OCI-LY7 (cell line): ENCODE measurements around the gene DPYD. TPM values are rescaled to one million over a fixed set of nuclear protein-coding genes. Genes with fewer than 3 reads are reported as not detected.

Experiments used
- BruUV-seq: library from RNA; stranded (reverse); fragments of 400-500 nt; replicated peaks from 2 replicates; lab custom pipeline; 2021; lab: Mats Ljungman, UMichigan
- CTCF ChIA-PET: fragments of 300-600 bp; sonication (Branson Sonifier 250); formaldehyde crosslinking; loops from one replicate; lab custom pipeline; 2022; ENCODE audit warnings: antibody characterized with exemption; ENCODE audit not compliant: unreplicated experiment; lab: Charles Lee
- POLR2A ChIA-PET: fragments of 300-600 bp; sonication (Branson Sonifier 250); formaldehyde crosslinking; loops from one replicate; lab custom pipeline; 2022; ENCODE audit warnings: antibody characterized with exemption; lab: Charles Lee
- DNase-seq: peaks from one replicate; pipeline ENCODE4 v3.0.0-alpha.2; 2015; ENCODE audit warnings: low spot score
- H2AFZ ChIP-seq: fragments of 200-600 bp; sonication (generic), shearing (Covaris generic); 2 replicates; pipeline ENCODE4 v1.6.1; 2014; ENCODE audit warnings: mild to moderate bottlenecking, antibody characterized with exemption, low read length, moderate library complexity
- H3K27ac ChIP-seq: fragments of 200-600 bp; sonication (generic); 2 replicates; pipeline ENCODE4 v1.5.1; 2014; ENCODE audit warnings: mixed run types, low read depth, mild to moderate bottlenecking, moderate library complexity, low read length, inconsistent platforms; ENCODE audit not compliant: poor library complexity, severe bottlenecking
- H3K36me3 ChIP-seq: fragments of 200-600 bp; sonication (generic); 2 replicates; pipeline ENCODE4 v1.6.1; 2014; ENCODE audit warnings: mild to moderate bottlenecking, antibody characterized with exemption, low read length, moderate library complexity, mixed read lengths; ENCODE audit not compliant: insufficient read depth
- H3K4me1 ChIP-seq: fragments of 200-600 bp; sonication (generic); 2 replicates; pipeline ENCODE4 v1.5.1; 2014; ENCODE audit warnings: mild to moderate bottlenecking, low read length; ENCODE audit not compliant: insufficient read depth, poor library complexity, severe bottlenecking
- H3K4me2 ChIP-seq: fragments of 200-600 bp; sonication (generic); 2 replicates; pipeline ENCODE4 v1.6.1; 2014; ENCODE audit warnings: mild to moderate bottlenecking, low read length
- H3K4me3 ChIP-seq: fragments of 200-600 bp; sonication (generic); 2 replicates; pipeline ENCODE4 v1.5.1; 2014; ENCODE audit warnings: mild to moderate bottlenecking, low read depth, low read length; ENCODE audit not compliant: poor library complexity, severe bottlenecking
- H3K79me2 ChIP-seq: fragments of 200-600 bp; sonication (generic); 2 replicates; pipeline ENCODE4 v1.6.1; 2016; ENCODE audit warnings: low read depth, mild to moderate bottlenecking, low read length, moderate library complexity, mixed read lengths; ENCODE audit not compliant: insufficient read depth
- H3K9me2 ChIP-seq: fragments of 200-600 bp; sonication (generic); 2 replicates; pipeline ENCODE4 v1.6.1; 2016; ENCODE audit warnings: mild to moderate bottlenecking, low read length, mixed read lengths; ENCODE audit not compliant: insufficient read depth
- H3K9me3 ChIP-seq: fragments of 200-600 bp; sonication (generic); 2 replicates; pipeline ENCODE4 v1.6.1; 2014; ENCODE audit warnings: mild to moderate bottlenecking, mixed run types, low read length, mixed read lengths
- H4K20me1 ChIP-seq: fragments of 200-600 bp; sonication (generic); 2 replicates; pipeline ENCODE4 v1.6.1; 2014; ENCODE audit warnings: mild to moderate bottlenecking, antibody characterized with exemption, low read length, moderate library complexity, mixed read lengths; ENCODE audit not compliant: insufficient read depth
- EZH2phosphoT487 ChIP-seq: fragments of 200-600 bp; sonication (generic); IDR thresholded peaks from 2 replicates; pipeline ENCODE4 v1.6.1; 2018; ENCODE audit warnings: low read depth, borderline replicate concordance, mild to moderate bottlenecking, mixed run types, antibody characterized with exemption, low read length, moderate library complexity, mixed read lengths
- intact Hi-C: fragments of 100-400 bp; cut with micrococcal nuclease; formaldehyde crosslinking; loops from one replicate; pipeline ENCODE4 v1.10.0; 2022; ENCODE audit not compliant: unreplicated experiment
- total RNA-seq, 2 experiments: library from RNA; depleted of rRNA in 1 of 2; stranded (reverse); fragments of >200 nt in 1 of 2; shearing (Covaris generic) in 1 of 2; gene quantifications; 2 replicates each; pipeline ENCODE4 v1.2.3, GENCODE V29; 2014 to 2022
- TF ChIP-seq, protein P1 (sequence below): fragments of 200-600 bp; sonication (generic); conservative IDR thresholded peaks from 2 replicates; pipeline ENCODE4 v1.5.1; 2014; ENCODE audit warnings: mild to moderate bottlenecking, antibody characterized with exemption, low read length, moderate library complexity, mixed read lengths

DPYD gene
- total RNA-seq, 2 experiments from 2014 or later, result 5.5 to 13.4 TPM

DNA sequence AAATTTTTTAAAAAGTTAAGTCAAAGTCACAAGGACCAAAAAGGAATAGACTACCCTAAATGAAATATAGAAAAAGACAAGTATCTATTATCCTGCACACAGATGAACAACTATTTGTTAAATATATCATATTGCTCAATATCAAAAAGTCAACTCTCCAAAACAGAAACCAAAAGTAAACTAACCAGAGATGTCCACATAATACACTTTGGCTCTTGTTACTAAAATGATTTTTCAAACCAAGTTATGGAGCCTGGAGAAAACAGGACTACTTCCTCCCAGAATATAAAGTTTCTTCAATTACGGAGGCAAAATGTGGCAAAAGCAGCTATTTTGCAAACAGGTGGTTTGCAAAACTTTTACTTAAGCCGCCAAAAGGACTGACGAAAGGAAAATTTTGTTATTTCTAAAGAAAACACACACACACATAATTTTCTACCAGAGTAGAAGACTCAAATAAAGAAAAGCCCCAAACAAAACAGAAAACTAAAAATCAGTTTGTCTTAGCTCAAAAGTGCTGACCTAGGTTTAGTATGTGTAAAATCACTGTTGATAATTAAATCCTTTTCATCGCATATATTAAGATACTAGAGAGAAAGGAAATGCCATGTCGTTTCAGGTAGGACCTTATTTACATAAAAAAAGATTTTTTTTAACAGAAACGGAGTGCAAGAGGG is 1.1 kb downstream of the DPYD start:
- H3K9me3 ChIP-seq, result no peaks in the 10 kb centered on the region
- H3K9me2 ChIP-seq, result no peaks in the 10 kb centered on the region
- TSS peak; percentile 48 for BruUV-seq
- peak overlapping the region; percentile 82 for H3K4me2 ChIP-seq
- intact Hi-C loops, result loop anchor here (1.0 to 2.0 kb wide), 2 partner anchors 71 to 1197 kb away; no protein-coding TSS in a partner anchor
- H4K20me1 ChIP-seq, result no peaks in the 10 kb centered on the region
- ChIA-PET CTCF (interaction anchor here (1.0 kb wide), 1 partner anchor 18 kb away, joined by 3 read pairs; no protein-coding TSS in a partner anchor), POLR2A (interaction anchor here (0.8 to 2.1 kb wide), 10 partner anchors 9 to 86 kb away, joined by 3 to 15 read pairs (median 4); no protein-coding TSS in a partner anchor)
- H3K4me3 ChIP-seq, result peak overlapping the region; percentile 87
- H2AFZ ChIP-seq, result peak overlapping the region; percentile 97
- H3K4me1 ChIP-seq, result peaks cover 14% of the 10 kb centered on the region
- H3K27ac ChIP-seq, result no peak overlapping the region
- H3K36me3 ChIP-seq, result no peaks in the 10 kb centered on the region
- TF ChIP-seq, protein P1, sequence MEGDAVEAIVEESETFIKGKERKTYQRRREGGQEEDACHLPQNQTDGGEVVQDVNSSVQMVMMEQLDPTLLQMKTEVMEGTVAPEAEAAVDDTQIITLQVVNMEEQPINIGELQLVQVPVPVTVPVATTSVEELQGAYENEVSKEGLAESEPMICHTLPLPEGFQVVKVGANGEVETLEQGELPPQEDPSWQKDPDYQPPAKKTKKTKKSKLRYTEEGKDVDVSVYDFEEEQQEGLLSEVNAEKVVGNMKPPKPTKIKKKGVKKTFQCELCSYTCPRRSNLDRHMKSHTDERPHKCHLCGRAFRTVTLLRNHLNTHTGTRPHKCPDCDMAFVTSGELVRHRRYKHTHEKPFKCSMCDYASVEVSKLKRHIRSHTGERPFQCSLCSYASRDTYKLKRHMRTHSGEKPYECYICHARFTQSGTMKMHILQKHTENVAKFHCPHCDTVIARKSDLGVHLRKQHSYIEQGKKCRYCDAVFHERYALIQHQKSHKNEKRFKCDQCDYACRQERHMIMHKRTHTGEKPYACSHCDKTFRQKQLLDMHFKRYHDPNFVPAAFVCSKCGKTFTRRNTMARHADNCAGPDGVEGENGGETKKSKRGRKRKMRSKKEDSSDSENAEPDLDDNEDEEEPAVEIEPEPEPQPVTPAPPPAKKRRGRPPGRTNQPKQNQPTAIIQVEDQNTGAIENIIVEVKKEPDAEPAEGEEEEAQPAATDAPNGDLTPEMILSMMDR, result no peak
- no peak for TF ChIP-seq EZH2phosphoT487
- H3K79me2 ChIP-seq, result 0 out of 2 replicates have a peak, but pooled peaks cover 5% of the 10 kb centered on the region
- peak; percentile 2 for DNase-seq

DNA sequence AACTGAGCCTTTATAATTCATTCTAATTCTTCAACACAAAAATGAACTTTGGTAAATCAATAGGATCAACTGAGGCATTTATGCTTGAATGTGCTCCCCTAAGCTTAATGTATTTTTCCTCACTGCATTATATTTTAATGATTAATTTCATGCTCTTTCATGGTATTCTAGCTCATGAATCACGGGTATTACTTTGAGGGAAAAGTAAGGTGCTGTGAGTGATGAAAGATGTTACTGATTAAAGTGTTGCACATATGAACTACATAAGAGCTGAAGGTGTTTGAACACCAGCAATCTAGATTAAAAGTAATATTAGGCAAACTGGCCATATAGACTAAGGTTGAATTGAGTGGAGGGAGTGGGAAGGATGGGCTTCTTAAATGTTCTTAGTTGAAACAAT is 1.9 kb downstream of the DPYD start:
- H3K4me2 ChIP-seq, result peak overlapping the region; percentile 82

More for the DNA sequence above, 1.9 kb downstream of the DPYD start:
- TF ChIP-seq, protein P1, result no peak
- no peak for TF ChIP-seq EZH2phosphoT487
- Histone ChIP-seq H4K20me1 (no peaks in the 10 kb centered on the region), H3K36me3 (no peaks in the 10 kb centered on the region), H3K9me3 (no peaks in the 10 kb centered on the region), H3K9me2 (no peaks in the 10 kb centered on the region), H3K79me2 (0 out of 2 replicates have a peak, but pooled peaks cover 5% of the 10 kb centered on the region), H3K4me3 (no peak overlapping the region), H3K4me1 (peaks cover 14% of the 10 kb centered on the region), H3K27ac (no peak overlapping the region), H2AFZ (no peak overlapping the region)
- BruUV-seq, result no TSS peak
- ChIA-PET CTCF (no interaction called here), POLR2A (interaction anchor here (0.8 to 2.1 kb wide), 7 partner anchors 10 to 76 kb away, joined by 3 to 15 read pairs (median 4); no protein-coding TSS in a partner anchor)
- intact Hi-C loops, result no loop called here
- no peak for DNase-seq
